ENCODE results near the gene PCDHB6.
"Not testable (repeated sequence)": the region's sequence is repeated elsewhere in the genome, so short reads cannot be mapped to it uniquely, and the experiment has no call there.

Gene PCDHB6

DNA sequence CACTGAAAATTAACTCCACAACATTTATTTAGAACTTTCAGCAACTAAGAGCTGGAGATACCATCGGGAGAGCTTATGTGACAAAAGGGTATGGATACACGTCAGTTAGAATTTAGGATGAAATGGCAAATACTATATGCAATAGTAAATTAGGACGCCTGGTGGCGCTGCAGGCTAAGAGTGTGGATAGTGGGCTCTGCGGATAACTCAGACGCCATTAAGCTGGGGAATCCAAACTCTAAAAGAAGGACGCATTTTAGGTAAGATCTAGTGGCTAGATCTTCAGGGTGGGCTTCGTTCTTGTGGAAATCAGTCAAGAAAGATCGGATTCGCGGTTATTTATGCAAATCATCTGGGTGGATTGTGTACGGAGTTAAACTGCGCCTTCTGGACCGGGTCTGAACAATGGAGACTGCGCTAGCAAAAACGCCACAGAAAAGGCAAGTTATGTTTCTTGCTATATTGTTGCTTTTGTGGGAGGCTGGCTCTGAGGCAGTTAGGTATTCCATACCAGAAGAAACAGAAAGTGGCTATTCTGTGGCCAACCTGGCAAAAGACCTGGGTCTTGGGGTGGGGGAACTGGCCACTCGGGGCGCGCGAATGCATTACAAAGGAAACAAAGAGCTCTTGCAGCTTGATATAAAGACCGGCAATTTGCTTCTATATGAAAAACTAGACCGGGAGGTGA lies 14.7 kb upstream of the PCDHB6 start, which contains the start of gene PCDHB5:
TSS of gene PCDHB5 (plus strand) at position 177 of the 688 bp plus-strand sequence. CDS start at position 406, 229 bp downstream.
- Histone ChIP-seq H3K4me2 (ENCODE audit: low read length) (peak within 1 kb of the TSS; percentile 56), H3K9me3 (replicated peaks; ENCODE audit: low read length) (no peaks in the 10 kb centered on the region), H3K4me1 (ENCODE audit: control insufficient read depth, insufficient read depth, low read length) (no peaks in the 10 kb centered on the region), H3K9ac (ENCODE audit: low read depth, low read length) (peak within 1 kb of the TSS; percentile 64), H3K36me3 (ENCODE audit: insufficient read depth, low read length) (no peaks in the 10 kb centered on the region), H3K4me3 (ENCODE audit: low read length) (peak within 1 kb of the TSS; percentile 67), H3K27me3 (ENCODE audit: control insufficient read depth, insufficient read depth, low read length) (no peaks in the 10 kb centered on the region)

DNA sequence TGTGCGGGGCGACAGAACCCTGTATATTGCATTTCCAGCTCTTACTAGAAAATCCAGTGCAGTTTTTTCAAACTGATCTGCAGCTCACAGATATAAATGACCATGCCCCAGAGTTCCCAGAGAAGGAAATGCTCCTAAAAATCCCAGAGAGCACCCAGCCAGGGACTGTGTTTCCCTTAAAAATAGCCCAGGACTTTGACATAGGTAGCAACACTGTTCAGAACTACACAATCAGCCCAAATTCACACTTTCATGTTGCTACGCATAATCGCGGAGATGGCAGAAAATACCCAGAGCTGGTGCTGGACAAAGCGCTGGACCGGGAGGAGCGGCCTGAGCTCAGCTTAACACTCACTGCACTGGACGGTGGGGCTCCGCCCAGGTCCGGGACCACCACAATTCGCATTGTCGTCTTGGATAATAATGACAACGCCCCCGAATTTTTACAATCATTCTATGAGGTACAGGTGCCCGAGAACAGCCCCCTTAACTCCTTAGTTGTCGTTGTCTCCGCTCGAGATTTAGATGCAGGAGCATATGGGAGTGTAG lies 14.1 kb upstream of the PCDHB6 start:
- peak overlapping the region; percentile 56 for H3K4me2 ChIP-seq (ENCODE audit: low read length)
- H3K4me3 ChIP-seq (ENCODE audit: low read length) = peak overlapping the region; percentile 67

DNA sequence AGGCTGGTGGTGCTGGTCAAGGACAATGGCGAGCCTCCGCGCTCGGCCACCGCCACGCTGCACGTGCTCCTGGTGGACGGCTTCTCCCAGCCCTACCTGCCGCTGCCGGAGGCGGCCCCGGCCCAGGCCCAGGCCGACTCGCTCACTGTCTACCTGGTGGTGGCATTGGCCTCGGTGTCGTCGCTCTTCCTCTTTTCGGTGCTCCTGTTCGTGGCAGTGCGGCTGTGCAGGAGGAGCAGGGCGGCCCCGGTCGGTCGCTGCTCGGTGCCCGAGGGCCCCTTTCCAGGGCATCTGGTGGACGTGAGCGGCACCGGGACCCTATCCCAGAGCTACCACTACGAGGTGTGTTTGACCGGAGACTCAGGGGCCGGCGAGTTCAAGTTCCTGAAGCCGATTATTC lies 12.5 kb upstream of the PCDHB6 start:
- not testable (repeated sequence) for H3K36me3 ChIP-seq (ENCODE audit: insufficient read depth, low read length); H3K9me3 ChIP-seq (replicated peaks; ENCODE audit: low read length); H3K9ac ChIP-seq (ENCODE audit: low read depth, low read length); H3K4me1 ChIP-seq (ENCODE audit: control insufficient read depth, insufficient read depth, low read length); H3K27me3 ChIP-seq (ENCODE audit: control insufficient read depth, insufficient read depth, low read length); H3K4me2 ChIP-seq (ENCODE audit: low read length); H3K4me3 ChIP-seq (ENCODE audit: low read length)

More for the DNA sequence above, 14.1 kb upstream of the PCDHB6 start:
- Histone ChIP-seq H3K27me3 (ENCODE audit: control insufficient read depth, insufficient read depth, low read length) (no peaks in the 10 kb centered on the region), H3K9me3 (replicated peaks; ENCODE audit: low read length) (no peaks in the 10 kb centered on the region), H3K36me3 (ENCODE audit: insufficient read depth, low read length) (no peaks in the 10 kb centered on the region), H3K4me1 (ENCODE audit: control insufficient read depth, insufficient read depth, low read length) (no peaks in the 10 kb centered on the region), H3K9ac (ENCODE audit: low read depth, low read length) (no peak overlapping the region)

DNA sequence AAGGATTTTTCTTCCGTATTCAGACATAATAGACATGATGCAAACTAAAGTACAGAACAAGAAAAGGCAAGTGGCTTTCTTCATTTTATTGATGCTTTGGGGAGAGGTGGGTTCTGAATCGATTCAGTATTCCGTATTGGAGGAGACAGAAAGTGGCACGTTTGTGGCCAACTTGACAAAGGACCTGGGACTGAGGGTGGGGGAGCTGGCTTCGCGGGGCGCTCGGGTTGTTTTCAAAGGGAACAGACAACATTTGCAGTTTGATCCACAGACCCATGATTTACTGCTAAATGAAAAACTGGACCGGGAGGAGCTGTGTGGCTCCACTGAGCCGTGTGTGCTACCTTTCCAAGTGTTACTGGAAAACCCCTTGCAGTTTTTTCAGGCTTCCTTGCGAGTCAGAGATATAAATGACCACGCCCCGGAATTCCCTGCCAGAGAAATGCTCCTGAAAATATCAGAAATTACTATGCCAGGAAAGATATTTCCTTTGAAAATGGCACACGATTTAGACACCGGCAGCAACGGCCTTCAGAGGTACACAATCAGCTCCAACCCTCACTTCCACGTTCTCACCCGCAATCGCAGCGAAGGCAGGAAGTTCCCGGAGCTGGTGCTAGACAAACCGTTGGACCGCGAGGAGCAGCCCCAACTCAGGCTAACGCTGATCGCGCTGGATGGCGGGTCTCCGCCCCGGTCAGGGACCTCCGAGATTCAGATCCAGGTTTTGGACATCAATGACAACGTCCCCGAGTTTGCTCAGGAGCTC lies 551 bp downstream of the PCDHB6 start:
- H3K27me3 ChIP-seq (ENCODE audit: control insufficient read depth, insufficient read depth, low read length) = peaks cover 8% of the 10 kb centered on the region
- no peaks in the 10 kb centered on the region for H3K9me3 ChIP-seq (replicated peaks; ENCODE audit: low read length)
- peak overlapping the region; percentile 38 for H3K4me2 ChIP-seq (ENCODE audit: low read length)
- H3K4me3 ChIP-seq (ENCODE audit: low read length) = no peak overlapping the region
- H3K9ac ChIP-seq (ENCODE audit: low read depth, low read length) = no peak overlapping the region
- no peaks in the 10 kb centered on the region for H3K36me3 ChIP-seq (ENCODE audit: insufficient read depth, low read length)
- H3K4me1 ChIP-seq (ENCODE audit: control insufficient read depth, insufficient read depth, low read length) = no peaks in the 10 kb centered on the region

DNA sequence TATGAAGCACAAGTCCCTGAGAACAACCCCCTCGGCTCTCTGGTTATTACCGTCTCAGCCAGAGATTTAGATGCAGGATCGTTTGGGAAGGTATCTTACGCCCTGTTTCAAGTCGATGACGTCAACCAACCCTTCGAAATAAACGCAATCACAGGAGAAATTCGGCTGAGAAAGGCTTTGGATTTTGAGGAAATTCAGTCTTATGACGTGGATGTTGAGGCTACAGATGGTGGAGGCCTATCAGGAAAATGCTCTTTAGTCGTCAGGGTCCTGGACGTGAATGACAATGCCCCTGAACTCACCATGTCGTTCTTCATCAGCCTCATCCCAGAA lies 1.1 kb downstream of the PCDHB6 start:
- no peak overlapping the region for H3K4me2 ChIP-seq (ENCODE audit: low read length)
- no peaks in the 10 kb centered on the region for H3K4me1 ChIP-seq (ENCODE audit: control insufficient read depth, insufficient read depth, low read length)
- no peaks in the 10 kb centered on the region for H3K36me3 ChIP-seq (ENCODE audit: insufficient read depth, low read length)
- H3K9ac ChIP-seq (ENCODE audit: low read depth, low read length) = no peak overlapping the region
- H3K4me3 ChIP-seq (ENCODE audit: low read length) = no peak overlapping the region
- H3K27me3 ChIP-seq (ENCODE audit: control insufficient read depth, insufficient read depth, low read length) = peaks cover 8% of the 10 kb centered on the region
- no peaks in the 10 kb centered on the region for H3K9me3 ChIP-seq (replicated peaks; ENCODE audit: low read length)

DNA sequence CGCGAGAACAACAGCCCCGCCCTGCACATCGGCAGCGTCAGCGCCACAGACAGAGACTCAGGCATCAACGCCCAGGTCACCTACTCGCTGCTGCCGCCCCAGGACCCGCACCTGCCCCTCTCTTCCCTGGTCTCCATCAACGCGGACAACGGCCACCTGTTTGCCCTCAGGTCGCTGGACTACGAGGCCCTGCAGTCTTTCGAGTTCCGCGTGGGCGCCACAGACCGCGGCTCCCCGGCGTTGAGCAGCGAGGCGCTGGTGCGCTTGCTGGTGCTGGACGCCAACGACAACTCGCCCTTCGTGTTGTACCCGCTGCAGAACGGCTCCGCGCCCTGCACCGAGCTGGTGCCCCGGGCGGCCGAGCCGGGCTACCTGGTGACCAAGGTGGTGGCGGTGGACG lies 1.8 kb downstream of the PCDHB6 start:
- not testable (repeated sequence) for H3K27me3 ChIP-seq (ENCODE audit: control insufficient read depth, insufficient read depth, low read length); H3K4me2 ChIP-seq (ENCODE audit: low read length); H3K9ac ChIP-seq (ENCODE audit: low read depth, low read length); H3K4me1 ChIP-seq (ENCODE audit: control insufficient read depth, insufficient read depth, low read length); H3K9me3 ChIP-seq (replicated peaks; ENCODE audit: low read length); H3K4me3 ChIP-seq (ENCODE audit: low read length); H3K36me3 ChIP-seq (ENCODE audit: insufficient read depth, low read length)

DNA sequence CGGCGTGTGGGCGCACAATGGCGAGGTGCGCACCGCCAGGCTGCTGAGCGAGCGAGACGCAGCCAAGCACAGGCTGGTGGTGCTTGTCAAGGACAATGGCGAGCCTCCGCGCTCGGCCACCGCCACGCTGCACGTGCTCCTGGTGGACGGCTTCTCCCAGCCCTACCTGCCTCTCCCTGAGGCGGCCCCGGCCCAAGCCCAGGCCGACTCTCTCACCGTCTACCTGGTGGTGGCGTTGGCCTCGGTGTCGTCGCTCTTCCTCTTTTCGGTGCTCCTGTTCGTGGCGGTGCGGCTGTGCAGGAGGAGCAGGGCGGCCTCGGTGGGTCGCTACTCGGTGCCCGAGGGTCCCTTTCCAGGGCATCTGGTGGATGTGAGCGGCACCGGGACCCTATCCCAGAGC lies 2.2 kb downstream of the PCDHB6 start:
- not testable (repeated sequence) for H3K4me3 ChIP-seq (ENCODE audit: low read length); H3K36me3 ChIP-seq (ENCODE audit: insufficient read depth, low read length); H3K9me3 ChIP-seq (replicated peaks; ENCODE audit: low read length); H3K4me1 ChIP-seq (ENCODE audit: control insufficient read depth, insufficient read depth, low read length); H3K27me3 ChIP-seq (ENCODE audit: control insufficient read depth, insufficient read depth, low read length); H3K9ac ChIP-seq (ENCODE audit: low read depth, low read length); H3K4me2 ChIP-seq (ENCODE audit: low read length)

DNA sequence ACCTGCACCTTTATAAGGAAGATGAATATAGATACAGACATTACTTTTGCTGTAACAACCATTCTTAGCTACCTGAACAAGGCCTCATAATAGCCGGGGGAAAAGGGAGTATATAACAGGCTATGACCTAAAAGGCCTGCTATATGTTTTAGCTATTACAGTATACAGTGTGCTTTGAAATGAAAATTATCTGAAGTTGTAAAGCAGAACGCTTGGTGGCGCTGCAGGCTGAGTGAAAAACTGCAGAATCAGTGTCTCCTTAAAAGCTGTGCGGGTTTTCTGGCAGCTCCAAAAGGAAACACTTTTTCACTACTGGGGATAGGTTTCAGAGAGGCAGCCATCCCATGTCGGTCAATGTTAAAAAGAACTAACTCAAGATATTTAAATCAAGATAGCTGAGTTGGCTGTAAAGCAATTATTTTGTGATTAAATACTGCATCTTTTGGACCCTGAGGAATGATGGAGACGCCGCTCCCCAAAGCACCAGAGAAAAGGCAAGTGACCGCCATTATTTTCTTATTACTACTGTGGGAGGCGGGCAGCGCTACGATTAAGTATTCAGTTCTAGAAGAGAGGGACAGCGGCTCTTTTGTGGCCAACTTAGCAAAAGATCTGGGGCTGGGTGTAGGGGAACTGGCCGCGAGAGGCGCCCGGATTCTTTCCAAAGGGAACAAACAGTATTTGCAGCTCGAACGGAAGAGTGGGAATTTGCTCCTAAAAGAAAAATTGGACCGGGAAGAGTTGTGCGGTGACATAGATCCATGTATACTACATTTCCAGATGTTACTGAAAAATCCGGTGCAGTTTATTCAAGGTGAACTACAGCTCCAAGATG lies 5.9 kb downstream of the PCDHB6 start:
- Histone ChIP-seq H3K4me1 (ENCODE audit: control insufficient read depth, insufficient read depth, low read length) (no peaks in the 10 kb centered on the region), H3K27me3 (ENCODE audit: control insufficient read depth, insufficient read depth, low read length) (no peaks in the 10 kb centered on the region), H3K4me2 (ENCODE audit: low read length) (no peak overlapping the region), H3K36me3 (ENCODE audit: insufficient read depth, low read length) (no peaks in the 10 kb centered on the region), H3K9me3 (replicated peaks; ENCODE audit: low read length) (no peaks in the 10 kb centered on the region), H3K4me3 (ENCODE audit: low read length) (no peak overlapping the region), H3K9ac (ENCODE audit: low read depth, low read length) (no peak overlapping the region)

DNA sequence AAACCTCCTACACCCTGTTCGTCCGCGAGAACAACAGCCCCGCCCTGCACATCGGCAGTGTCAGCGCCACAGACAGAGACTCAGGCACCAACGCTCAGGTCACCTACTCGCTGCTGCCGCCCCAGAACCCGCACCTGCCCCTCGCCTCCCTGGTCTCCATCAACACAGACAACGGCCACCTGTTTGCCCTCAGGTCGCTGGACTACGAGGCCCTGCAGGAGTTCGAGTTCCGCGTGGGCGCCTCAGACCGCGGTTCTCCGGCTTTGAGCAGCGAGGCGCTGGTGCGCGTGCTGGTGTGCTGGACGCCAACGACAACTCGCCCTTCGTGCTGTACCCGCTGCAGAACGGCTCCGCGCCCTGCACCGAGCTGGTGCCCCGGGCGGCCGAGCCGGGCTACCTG lies 7.5 kb downstream of the PCDHB6 start:
- not testable (repeated sequence) for H3K9ac ChIP-seq (ENCODE audit: low read depth, low read length); H3K27me3 ChIP-seq (ENCODE audit: control insufficient read depth, insufficient read depth, low read length); H3K4me2 ChIP-seq (ENCODE audit: low read length); H3K9me3 ChIP-seq (replicated peaks; ENCODE audit: low read length); H3K4me1 ChIP-seq (ENCODE audit: control insufficient read depth, insufficient read depth, low read length); H3K4me3 ChIP-seq (ENCODE audit: low read length); H3K36me3 ChIP-seq (ENCODE audit: insufficient read depth, low read length)

DNA sequence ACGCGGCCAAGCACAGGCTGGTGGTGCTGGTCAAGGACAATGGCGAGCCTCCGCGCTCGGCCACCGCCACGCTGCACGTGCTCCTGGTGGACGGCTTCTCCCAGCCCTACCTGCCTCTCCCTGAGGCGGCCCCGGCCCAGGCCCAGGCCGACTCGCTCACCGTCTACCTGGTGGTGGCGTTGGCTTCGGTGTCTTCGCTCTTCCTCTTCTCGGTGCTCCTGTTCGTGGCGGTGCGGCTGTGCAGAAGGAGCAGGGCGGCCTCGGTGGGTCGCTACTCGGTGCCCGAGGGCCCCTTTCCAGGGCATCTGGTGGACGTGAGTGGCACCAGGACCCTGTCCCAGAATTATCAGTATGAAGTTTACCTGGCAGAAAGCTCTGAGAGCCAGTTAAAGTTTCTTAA lies 8.0 kb downstream of the PCDHB6 start:
- not testable (repeated sequence) for H3K9ac ChIP-seq (ENCODE audit: low read depth, low read length); H3K36me3 ChIP-seq (ENCODE audit: insufficient read depth, low read length); H3K27me3 ChIP-seq (ENCODE audit: control insufficient read depth, insufficient read depth, low read length); H3K4me3 ChIP-seq (ENCODE audit: low read length); H3K9me3 ChIP-seq (replicated peaks; ENCODE audit: low read length); H3K4me2 ChIP-seq (ENCODE audit: low read length); H3K4me1 ChIP-seq (ENCODE audit: control insufficient read depth, insufficient read depth, low read length)

DNA sequence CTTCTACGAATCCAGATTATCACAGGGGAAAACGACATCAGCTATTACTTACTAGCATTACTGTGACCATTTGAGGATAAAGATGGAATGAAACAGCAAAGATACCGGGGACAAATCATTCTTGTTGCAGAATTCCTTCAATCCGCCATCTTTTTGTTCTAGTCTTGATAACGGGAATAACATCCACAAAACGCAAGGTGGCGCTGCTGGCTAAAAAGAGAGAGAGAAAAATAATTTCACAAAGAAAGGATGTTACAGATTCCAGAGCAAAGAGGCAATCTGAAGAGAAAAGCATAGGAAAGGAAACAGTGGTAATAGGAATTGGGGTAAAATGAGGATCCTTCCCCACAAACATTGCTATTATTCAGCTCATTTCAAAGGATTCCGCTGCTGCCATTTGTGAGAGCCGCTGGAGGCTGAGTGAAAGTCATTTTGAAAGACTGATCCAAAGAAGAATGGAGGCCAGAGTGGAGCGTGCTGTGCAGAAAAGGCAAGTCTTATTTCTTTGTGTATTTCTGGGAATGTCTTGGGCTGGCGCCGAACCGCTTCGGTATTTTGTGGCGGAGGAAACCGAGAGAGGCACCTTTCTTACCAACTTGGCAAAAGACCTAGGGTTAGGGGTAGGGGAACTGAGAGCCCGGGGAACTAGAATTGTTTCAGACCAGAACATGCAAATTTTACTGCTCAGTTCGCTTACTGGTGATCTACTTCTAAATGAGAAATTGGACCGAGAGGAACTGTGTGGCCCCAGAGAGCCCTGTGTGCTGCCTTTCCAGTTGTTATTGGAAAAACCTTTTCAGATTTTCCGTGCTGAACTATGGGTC lies 22.7 kb downstream of the PCDHB6 start, which contains the start of gene PCDHB7:
TSS of gene PCDHB7 (plus strand) at position 264 of the 824 bp plus-strand sequence. CDS start at position 456, 192 bp downstream.
- Histone ChIP-seq H3K36me3 (ENCODE audit: insufficient read depth, low read length) (no peaks in the 10 kb centered on the region), H3K27me3 (ENCODE audit: control insufficient read depth, insufficient read depth, low read length) (no peaks in the 10 kb centered on the region), H3K4me2 (ENCODE audit: low read length) (peak within 1 kb of the TSS; percentile 30), H3K4me1 (ENCODE audit: control insufficient read depth, insufficient read depth, low read length) (no peaks in the 10 kb centered on the region), H3K4me3 (ENCODE audit: low read length) (peak within 1 kb of the TSS; percentile 47), H3K9me3 (replicated peaks; ENCODE audit: low read length) (no peaks in the 10 kb centered on the region), H3K9ac (ENCODE audit: low read depth, low read length) (no peak within 1 kb of the TSS)

Data from skeletal muscle satellite cell (primary cell).